GM10248 (cell line): ENCODE results near the gene CEP112.

Experiments
- CTCF ChIA-PET: fragments of 300-600 bp; sonication (Branson Sonifier 250); formaldehyde crosslinking; extraction: SDS; loops from one replicate; lab custom pipeline; 2021; ENCODE audit warnings: antibody characterized with exemption; lab: Yijun Ruan, JAX
- POLR2A ChIA-PET: fragments of 350-650 bp; sonication (Branson Sonifier 250); formaldehyde crosslinking; extraction: SDS; loops from one replicate; lab custom pipeline; 2020; ENCODE audit warnings: antibody characterized with exemption; lab: Yijun Ruan, JAX
- DNase-seq: peaks from one replicate; pipeline ENCODE4 v3.0.0; 2012; ENCODE audit errors: extremely low spot score
- TF ChIP-seq, protein P1 (sequence below): IDR thresholded peaks from 2 replicates; pipeline ENCODE4 v1.5.1; 2012; ENCODE audit warnings: mild to moderate bottlenecking, low read depth; ENCODE audit errors: extremely low read depth, missing control alignments, control extremely low read depth

CEP112 gene

DNA sequence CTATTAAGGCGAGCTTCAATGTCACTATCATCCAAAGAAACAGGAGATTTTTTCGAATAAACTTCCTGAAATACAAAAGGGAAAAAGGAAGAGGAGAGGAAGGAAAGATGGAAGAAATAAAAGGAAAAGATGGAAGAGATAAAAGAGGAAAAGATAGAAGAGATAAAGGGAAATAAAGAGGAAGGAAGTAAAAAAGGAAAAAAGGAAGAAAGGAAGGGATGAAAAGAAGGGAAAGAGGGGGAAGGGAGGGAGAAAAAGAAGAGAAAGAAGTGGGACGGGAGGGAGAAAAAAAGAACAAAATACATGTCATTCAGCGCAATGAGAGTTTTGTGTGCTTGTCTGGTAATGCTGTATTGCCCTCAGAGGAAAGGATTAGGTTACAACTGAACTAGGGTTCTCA, 62.2 kb downstream of the CEP112 start:
- ChIA-PET POLR2A (no interaction called here), CTCF (interaction anchor here (1.4 kb wide), 1 partner anchor 34 kb away, joined by 3 read pairs; no protein-coding TSS in a partner anchor)
- no peak for DNase-seq
- TF ChIP-seq, protein P1, sequence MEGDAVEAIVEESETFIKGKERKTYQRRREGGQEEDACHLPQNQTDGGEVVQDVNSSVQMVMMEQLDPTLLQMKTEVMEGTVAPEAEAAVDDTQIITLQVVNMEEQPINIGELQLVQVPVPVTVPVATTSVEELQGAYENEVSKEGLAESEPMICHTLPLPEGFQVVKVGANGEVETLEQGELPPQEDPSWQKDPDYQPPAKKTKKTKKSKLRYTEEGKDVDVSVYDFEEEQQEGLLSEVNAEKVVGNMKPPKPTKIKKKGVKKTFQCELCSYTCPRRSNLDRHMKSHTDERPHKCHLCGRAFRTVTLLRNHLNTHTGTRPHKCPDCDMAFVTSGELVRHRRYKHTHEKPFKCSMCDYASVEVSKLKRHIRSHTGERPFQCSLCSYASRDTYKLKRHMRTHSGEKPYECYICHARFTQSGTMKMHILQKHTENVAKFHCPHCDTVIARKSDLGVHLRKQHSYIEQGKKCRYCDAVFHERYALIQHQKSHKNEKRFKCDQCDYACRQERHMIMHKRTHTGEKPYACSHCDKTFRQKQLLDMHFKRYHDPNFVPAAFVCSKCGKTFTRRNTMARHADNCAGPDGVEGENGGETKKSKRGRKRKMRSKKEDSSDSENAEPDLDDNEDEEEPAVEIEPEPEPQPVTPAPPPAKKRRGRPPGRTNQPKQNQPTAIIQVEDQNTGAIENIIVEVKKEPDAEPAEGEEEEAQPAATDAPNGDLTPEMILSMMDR, result no peak

GRCh38 chr17:66126231-66126630, 65.7 kb downstream of the CEP112 start:
- DNase-seq, result no peak
- ChIA-PET POLR2A (no interaction called here), CTCF (no interaction called here)
- TF ChIP-seq, protein P1, result no peak

DNA sequence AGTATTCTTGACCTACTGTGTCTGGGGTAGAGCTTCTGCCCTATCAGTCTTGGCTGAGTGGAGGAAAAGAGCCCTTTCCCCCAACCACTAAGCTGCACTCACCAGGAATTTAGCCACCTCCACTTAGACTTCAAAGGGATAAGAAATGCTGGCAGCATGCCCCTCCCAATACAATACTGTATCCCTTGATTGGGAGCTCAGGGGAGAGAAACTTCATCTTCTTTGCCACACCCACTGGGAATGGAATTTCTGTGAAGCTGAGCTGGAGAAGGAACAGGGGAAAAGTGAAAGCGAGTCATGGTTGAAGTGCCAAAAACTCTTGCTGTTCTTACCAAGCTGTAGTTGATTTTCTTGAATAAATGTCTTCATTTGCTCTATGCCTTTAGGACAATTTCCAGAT, 68.8 kb downstream of the CEP112 start:
- CTCF ChIA-PET, result interaction anchor here (1.0 to 1.3 kb wide), 2 partner anchors 11 to 13 kb away, joined by 3 to 5 read pairs; no protein-coding TSS in a partner anchor
- DNase-seq, result no peak
- TF ChIP-seq, protein P1, result no peak
- POLR2A ChIA-PET, result interaction anchor here (0.5 kb wide), 1 partner anchor 12 kb away, joined by 3 read pairs; no protein-coding TSS in a partner anchor

GRCh38 chr17:66115246-66115645, 76.7 kb downstream of the CEP112 start:
- ChIA-PET POLR2A (no interaction called here), CTCF (no interaction called here)
- DNase-seq, result no peak
- TF ChIP-seq, protein P1, result no peak

DNA sequence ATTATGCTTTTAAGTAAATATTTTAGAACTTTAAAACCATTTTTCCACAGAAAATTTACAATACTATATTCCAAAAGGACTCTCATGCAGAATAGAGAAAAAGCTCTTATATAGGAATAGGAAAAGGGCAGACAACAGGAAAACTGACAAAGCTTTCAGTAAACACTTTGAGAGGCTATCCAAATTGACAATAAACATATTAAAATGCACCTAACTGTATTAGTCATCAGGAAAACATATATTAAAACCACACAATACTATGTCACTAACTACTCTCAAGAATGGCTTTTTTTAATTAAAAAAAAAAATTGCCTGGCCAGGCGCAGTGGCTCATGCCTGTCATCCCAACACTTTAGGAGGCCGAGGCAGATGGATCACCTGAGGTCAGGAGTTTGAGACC, 77.3 kb downstream of the CEP112 start:
- TF ChIP-seq, protein P1, result no peak
- DNase-seq, result no peak
- ChIA-PET POLR2A (no interaction called here), CTCF (no interaction called here)

DNA sequence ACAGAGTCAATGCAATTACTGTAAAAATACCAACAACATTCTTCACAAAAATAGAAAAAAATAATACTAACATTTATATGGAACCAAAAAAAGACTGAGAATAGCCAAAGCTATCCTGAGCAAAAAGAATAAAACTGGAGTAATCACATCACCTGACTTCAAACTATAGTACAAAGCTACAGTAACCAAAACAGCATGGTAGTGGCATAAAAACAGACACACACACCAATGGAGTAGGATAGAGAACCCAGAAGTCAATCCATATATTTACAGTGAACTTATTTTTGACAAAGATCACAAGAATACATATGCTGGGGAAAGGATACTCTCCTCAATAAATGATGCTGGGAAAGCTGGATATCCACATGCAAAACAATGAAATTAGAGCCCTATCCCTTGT, 84.2 kb downstream of the CEP112 start:
- POLR2A ChIA-PET, result no interaction called here
- TF ChIP-seq, protein P1, result no peak
- CTCF ChIA-PET, result no interaction called here
- DNase-seq, result no peak
